ENCODE results near the gene NQO1.

Gene NQO1

DNA sequence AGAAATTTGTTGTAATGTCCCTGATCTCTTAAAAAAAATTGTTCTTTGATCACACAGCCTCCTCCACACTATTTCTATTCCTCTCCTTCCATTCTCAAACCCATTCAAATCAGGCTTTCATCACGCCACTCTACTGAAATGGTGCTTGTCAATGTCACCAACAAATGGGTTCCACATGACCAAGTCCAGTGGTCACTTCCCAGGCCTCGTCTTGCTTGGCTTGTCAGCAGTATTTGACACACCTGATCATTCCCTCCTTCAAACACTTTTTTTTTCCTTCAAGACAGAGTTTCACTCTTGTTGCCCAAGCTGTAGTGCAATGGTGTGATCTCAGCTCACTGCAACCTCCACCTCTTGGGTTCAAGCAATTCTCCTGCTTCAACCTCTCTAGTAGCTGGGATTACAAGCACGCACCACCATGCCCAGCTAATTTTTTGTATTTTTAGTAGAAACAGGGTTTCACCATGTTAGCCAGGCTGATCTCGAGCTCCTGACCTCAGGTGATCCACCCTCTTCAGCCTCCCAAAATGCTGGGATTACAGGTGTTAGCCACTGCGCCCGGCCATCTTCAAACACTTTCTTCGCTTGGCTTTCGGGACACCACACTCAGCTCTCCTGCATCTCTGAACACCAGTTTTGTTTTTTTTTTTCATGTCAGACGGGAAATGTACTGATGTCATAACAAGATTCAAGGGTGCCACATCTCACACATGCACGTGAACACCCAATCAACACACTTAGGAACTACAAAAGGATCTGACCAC is 18.3 kb downstream of the NQO1 start:
- no peak for DNase-seq (ENCODE audit: low read depth in 1 of 2, low spot score in 1 of 2)

GRCh38 chr16:69706975-69707340 is 19.4 kb downstream of the NQO1 start:
- DNase-seq (ENCODE audit: low read depth in 1 of 2, low spot score in 1 of 2), result no peak

GRCh38 chr16:69706256-69706974 is 19.9 kb downstream of the NQO1 start:
- DNase-seq (ENCODE audit: low read depth in 1 of 2, low spot score in 1 of 2), result no peak

DNA sequence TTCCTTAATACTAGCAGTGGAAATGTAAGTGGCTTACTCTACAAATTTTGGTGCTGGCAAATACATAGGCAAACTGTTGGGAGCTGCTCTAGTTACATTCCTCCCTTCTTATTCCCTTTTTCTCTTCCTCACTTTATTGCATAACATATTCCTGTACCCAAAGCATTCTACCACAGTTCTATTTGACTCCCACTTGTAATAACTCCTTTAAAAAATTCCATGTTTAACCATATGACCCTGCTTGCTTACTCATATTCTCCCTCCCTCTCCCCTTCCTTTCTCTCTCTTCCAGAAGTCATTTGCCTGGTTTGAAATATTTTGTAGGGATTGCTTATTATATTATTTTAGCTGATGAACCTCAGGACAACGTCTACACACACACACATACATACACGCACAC is 22.7 kb downstream of the NQO1 start:
- no peak for DNase-seq (ENCODE audit: low read depth in 1 of 2, low spot score in 1 of 2)

- no peak for DNase-seq (ENCODE audit: low read depth in 1 of 2, low spot score in 1 of 2)
Observed at GRCh38 chr16:69701866-69702265, 24.5 kb downstream of the NQO1 start.

DNA sequence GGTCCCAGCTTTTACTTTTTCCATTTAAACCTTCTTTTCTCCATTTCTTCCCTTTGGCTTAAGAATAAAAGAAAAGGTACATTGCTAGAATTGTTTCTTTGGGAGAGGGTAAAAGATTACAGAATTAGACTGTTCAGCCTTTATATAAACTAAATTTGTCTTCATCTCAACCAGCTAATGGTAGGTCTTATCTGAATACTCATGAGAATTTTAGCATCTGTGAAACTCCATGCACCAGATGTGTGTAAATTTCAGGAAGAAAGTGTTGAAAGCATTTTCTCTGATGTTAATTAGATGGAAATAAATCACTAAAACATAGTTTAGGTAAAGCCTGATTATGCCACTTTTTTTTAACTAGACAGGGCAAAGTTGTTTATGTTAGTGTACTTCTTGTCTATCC is 24.9 kb downstream of the NQO1 start:
- no peak for DNase-seq (ENCODE audit: low read depth in 1 of 2, low spot score in 1 of 2)

DNA sequence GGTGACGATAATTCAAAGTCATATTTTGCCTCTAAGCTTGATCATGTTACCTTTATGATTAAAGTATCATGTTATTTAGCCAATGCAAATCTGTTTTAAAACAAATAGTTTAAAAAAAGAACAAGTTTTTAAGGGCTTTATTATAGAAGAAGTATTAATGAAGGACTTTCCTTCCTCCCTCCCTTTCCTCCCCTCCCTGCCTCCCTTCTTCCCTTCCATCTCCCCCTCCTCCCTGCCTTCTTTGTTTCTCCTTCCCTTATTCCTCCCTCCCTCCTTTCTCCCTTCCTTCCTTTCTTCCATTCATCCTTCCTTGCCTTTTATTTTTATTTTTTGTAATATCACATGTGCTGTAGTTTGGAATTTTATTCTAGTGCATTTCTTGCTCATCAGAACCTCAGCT is 26.4 kb downstream of the NQO1 start:
- no peak for DNase-seq (ENCODE audit: low read depth in 1 of 2, low spot score in 1 of 2)

- DNase-seq (ENCODE audit: low read depth in 1 of 2, low spot score in 1 of 2), result no peak
Observed at GRCh38 chr16:69698404-69698803, 28.0 kb downstream of the NQO1 start.

DNA sequence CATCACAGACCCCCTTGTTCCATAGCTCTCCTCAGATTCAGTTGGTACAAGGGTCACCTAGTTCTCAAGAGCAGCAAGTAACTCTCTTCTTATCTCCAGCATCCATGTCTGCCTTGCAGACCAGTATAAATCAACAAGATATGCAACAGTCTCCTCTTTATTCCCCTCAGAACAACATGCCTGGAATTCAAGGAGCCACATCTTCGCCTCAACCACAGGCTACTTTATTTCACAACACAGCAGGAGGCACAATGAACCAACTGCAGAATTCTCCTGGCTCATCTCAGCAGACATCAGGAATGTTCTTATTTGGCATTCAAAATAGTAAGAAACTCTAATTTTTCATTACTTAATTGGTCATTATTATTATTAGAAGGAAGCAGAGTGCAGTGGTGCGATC is 32.4 kb downstream of the NQO1 start:
- DNase-seq (ENCODE audit: low read depth in 1 of 2, low spot score in 1 of 2), result no peak

GRCh38 chr16:69691980-69692911 is 34.1 kb downstream of the NQO1 start:
- no peak for DNase-seq (ENCODE audit: low read depth in 1 of 2, low spot score in 1 of 2)

- no peak for DNase-seq (ENCODE audit: low read depth in 1 of 2, low spot score in 1 of 2)
Observed at GRCh38 chr16:69688589-69688988, 37.8 kb downstream of the NQO1 start.

DNA sequence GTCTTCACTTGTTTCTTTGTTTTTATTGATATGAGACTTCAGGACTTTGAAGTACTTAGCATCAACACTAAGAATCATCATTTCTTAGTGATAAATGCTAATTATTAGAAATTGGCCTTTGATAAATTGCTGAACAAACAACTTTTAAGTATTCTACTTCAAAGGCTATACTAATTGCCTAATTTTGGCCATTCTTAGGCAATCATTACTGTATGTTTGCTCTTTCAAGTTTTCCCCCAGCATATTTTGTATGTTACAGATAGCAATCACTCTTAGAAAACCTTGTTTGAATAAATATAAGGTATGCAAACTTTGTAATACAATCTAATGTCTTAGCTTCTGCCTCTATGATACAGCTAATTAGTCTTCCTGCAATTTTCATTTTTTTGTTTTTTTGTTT is 46.0 kb downstream of the NQO1 start:
- no peak for DNase-seq (ENCODE audit: low read depth in 1 of 2, low spot score in 1 of 2)

DNA sequence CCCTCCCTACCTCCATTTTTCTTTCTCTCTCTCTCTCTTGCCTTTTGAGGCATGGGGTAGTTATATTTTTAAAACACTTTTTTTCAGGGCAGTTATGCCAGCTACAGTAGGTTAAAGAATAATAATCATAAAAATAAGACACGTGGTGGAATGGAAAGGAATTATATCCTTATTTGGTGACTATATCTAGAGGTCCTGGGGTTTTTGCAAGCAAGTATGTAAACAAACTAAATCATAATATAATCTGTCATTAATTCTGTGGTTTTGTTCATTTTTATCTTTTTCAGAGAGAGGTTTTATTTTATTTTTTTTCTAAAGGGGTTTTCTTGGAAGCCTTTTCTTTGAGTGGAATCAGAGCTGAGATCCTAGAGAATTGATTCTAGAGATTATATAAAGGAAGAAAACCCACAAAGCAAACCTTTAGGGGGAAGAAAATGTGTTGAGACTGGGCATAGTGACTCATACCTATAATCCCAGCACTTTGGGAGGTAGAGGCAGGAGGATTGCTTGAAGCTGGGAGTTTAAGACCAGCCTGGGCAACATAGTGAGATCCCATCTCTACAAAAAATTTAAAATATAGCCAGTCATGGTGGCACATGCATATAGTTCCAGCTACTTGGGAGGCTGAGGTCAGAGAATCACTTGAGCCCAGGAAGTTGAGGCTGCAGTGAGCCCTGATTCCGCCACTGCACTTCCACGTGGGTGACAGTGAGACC is 53.2 kb downstream of the NQO1 start:
- no peak for DNase-seq (ENCODE audit: low read depth in 1 of 2, low spot score in 1 of 2)

GRCh38 chr16:69672315-69672997 is 53.9 kb downstream of the NQO1 start:
- DNase-seq (ENCODE audit: low read depth in 1 of 2, low spot score in 1 of 2), result no peak

- no peak for DNase-seq (ENCODE audit: low read depth in 1 of 2, low spot score in 1 of 2)
Observed at GRCh38 chr16:69669577-69669976, 56.8 kb downstream of the NQO1 start.

- no peak for DNase-seq (ENCODE audit: low read depth in 1 of 2, low spot score in 1 of 2)
Observed at GRCh38 chr16:69663846-69664245, 62.5 kb downstream of the NQO1 start.

DNA sequence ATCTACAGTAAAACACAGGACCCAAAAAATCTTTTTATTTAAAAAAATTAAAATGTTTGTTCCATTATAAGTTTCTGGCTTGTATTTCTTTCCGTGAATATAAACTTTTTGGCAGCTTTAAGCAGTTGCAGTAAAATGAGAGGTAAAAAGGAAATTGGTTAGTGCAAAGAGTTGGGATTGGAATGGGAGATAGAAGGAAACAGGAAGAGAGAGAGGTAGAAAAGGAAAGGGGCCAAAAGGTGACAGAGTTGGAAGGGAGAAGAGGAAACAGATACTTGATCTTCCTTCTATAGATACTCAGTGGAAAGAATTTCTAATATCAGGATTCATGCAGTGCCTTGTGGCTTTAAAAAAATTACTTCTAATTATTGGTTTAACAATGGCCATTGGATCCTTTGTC is 63.5 kb downstream of the NQO1 start:
- DNase-seq (ENCODE audit: low read depth in 1 of 2, low spot score in 1 of 2), result no peak

DNA sequence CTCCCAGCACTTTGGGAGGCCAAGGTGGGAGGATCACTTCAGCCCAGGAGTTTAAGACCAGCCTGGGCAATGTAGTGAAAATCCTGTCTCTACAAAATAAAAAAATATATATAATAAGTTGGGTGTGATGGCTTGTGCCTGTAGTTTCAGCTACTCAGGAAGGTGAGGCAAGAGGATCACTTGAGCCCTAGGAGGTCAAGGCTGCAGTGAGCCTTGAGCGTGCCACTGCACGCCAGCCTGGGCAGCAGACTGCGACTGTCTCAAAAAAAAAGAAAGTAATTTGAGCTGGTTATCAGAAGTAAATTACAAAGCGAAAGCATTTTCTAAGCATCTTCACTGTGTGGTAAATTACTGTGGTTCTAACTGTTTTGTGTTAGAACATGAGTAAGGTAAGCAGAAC is 66.2 kb downstream of the NQO1 start:
- no peak for DNase-seq (ENCODE audit: low read depth in 1 of 2, low spot score in 1 of 2)
